ENCODE results near the gene KCNIP4.

Gene KCNIP4

GRCh38 chr4:21692241-21692640 lies 256.3 kb downstream of the KCNIP4 start:
- TF ChIP-seq, protein P1, sequence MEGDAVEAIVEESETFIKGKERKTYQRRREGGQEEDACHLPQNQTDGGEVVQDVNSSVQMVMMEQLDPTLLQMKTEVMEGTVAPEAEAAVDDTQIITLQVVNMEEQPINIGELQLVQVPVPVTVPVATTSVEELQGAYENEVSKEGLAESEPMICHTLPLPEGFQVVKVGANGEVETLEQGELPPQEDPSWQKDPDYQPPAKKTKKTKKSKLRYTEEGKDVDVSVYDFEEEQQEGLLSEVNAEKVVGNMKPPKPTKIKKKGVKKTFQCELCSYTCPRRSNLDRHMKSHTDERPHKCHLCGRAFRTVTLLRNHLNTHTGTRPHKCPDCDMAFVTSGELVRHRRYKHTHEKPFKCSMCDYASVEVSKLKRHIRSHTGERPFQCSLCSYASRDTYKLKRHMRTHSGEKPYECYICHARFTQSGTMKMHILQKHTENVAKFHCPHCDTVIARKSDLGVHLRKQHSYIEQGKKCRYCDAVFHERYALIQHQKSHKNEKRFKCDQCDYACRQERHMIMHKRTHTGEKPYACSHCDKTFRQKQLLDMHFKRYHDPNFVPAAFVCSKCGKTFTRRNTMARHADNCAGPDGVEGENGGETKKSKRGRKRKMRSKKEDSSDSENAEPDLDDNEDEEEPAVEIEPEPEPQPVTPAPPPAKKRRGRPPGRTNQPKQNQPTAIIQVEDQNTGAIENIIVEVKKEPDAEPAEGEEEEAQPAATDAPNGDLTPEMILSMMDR (IDR thresholded peaks at IDR 0.05): no peak
- Histone ChIP-seq H3K4me3 (no peak overlapping the region), H3K27ac (no peak overlapping the region)
- no peak for DNase-seq (ENCODE audit: low spot score)

DNA sequence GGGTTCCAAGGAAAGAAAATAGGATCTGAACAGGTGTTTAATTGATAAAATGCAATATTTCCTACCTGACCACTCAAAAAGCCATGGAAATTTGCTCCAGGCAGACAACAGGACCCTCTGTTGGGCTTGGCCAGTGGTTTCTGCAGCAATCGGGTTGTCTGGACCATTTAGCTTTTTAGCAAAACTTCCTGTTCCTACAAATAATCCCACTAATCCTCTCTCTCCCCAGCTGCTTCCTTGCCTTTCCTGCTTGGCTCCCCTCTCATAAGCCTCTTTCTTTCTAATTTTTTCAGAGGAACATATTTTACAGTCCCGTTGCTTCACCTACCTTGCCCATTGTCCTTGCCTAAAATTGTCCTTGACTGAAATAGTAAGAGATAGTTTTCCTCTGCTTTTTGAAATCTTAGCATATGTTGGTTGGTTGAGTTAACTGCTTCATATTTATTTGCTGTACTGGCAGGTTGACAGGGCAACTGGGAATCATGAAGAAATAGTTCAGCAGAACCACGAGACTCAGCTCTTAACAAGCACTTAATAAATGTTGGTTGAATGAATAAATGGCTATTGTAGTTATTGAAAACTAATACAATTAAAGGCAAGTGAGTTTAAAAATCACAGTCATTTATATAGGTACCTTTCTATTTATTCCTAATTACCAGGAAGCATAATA lies 259.8 kb downstream of the KCNIP4 start:
- Histone ChIP-seq H3K27ac (no peak overlapping the region), H3K4me3 (no peak overlapping the region)
- DNase-seq (ENCODE audit: low spot score): no peak
- TF ChIP-seq, protein P1 (IDR thresholded peaks at IDR 0.05): no peak

GRCh38 chr4:21685911-21686310 lies 262.7 kb downstream of the KCNIP4 start:
- H3K27ac ChIP-seq: no peak overlapping the region
- TF ChIP-seq, protein P1 (IDR thresholded peaks at IDR 0.05): no peak
- DNase-seq (ENCODE audit: low spot score): no peak
- H3K4me3 ChIP-seq: no peak overlapping the region

DNA sequence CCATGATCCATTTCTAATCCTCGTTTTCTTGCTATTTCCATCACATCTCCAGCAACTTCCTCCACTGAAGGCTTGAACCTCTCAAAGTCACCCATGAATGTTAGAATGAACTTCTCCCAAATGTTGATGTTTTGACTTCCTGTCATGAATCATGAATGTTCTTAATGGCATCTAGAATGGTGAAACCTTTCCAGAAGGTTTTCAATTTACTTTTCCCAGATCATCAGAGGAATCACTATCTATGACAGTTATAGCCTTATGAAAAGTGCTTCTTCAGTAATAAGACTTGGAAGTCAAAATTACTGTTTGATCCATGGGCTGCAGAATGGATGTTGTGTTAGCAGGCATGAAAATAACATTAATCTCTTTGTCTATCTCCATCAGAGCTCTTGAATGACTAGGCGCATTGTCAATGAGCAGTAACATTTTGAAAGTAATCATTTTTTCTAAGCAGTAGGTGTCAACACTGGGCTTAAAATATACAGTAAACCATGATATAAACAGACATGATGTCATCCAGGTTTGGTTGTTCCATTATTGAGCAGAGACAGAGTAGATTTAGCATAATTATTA lies 268.2 kb downstream of the KCNIP4 start:
- no peak overlapping the region for H3K4me3 ChIP-seq
- no peak for DNase-seq (ENCODE audit: low spot score)
- TF ChIP-seq, protein P1 (IDR thresholded peaks at IDR 0.05): no peak
- H3K27ac ChIP-seq: no peak overlapping the region

DNA sequence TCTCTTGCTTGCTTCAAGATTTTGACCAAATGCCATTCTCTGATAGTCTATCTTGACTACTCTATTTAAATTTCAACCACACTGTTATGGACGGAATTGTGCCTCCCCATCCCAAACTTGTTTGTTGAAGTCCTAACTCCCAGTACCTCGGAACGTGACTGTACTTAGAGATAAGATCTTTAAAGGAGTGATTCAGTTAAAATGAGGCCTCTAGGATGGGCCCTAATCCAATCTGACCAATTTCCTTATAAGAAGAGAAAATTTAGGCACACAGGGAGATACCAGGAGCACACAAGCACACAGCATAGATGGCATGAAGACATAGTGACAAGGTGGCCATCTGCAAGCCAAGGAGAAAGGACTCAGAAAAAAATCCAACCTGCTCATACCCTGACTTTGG lies 269.9 kb downstream of the KCNIP4 start:
- Histone ChIP-seq H3K27ac (no peak overlapping the region), H3K4me3 (no peak overlapping the region)
- DNase-seq (ENCODE audit: low spot score): no peak
- TF ChIP-seq, protein P1 (IDR thresholded peaks at IDR 0.05): no peak

DNA sequence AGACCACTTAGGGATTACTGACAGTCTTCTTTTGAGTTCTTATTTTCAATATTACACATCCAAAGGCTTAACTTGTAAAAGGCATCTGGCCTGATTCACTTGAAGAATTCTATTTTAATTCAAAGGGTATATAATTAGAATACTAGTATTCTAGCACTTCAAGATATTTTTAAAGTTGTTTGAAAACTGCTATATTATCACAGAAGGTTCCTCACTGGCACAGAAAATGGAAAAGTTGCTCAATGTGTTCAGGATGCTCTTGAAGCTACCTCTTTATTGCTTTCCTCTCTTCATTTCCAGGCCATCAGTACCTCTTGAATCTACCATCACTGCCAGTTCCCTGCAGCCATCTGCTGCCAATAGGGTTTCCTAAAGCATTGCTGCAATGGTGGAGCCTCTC lies 271.4 kb downstream of the KCNIP4 start:
- TF ChIP-seq, protein P1 (IDR thresholded peaks at IDR 0.05): no peak
- no peak for DNase-seq (ENCODE audit: low spot score)
- H3K27ac ChIP-seq: no peak overlapping the region
- H3K4me3 ChIP-seq: no peak overlapping the region

- TF ChIP-seq, protein P1 (IDR thresholded peaks at IDR 0.05): no peak
Observed at GRCh38 chr4:21664355-21664754, 284.2 kb downstream of the KCNIP4 start.

More at GRCh38 chr4:21664355-21664754, 284.2 kb downstream of the KCNIP4 start:
- H3K27ac ChIP-seq: no peak overlapping the region
- no peak for DNase-seq (ENCODE audit: low spot score)
- H3K4me3 ChIP-seq: no peak overlapping the region

Measured in coronary artery (tissue), 2 donors.